ENCODE measurements around the gene SMTNL1.

The SMTNL1 gene

GRCh38 chr11:57544566-57544965, 7.2 kb downstream of the SMTNL1 start:
- Histone ChIP-seq H3K36me3 (ENCODE audit: insufficient read depth, low read length) (peaks cover 17% of the 10 kb centered on the region; the same call in 1 of the 2 replicates), H3K9me2 (replicated peaks; ENCODE audit: low read depth, low read length) (no peaks in the 10 kb centered on the region), H3K4me1 (ENCODE audit: insufficient read depth, low read length, poor library complexity, severe bottlenecking) (no peaks in the 10 kb centered on the region), H3K4me3 (ENCODE audit: low read length, poor library complexity, severe bottlenecking) (no peak overlapping the region), H4K20me1 (ENCODE audit: insufficient read depth, low read length, poor library complexity, severe bottlenecking) (no peaks in the 10 kb centered on the region), H3F3A (ENCODE audit: low read depth) (no peaks in the 10 kb centered on the region), H3K27me3 (ENCODE audit: insufficient read depth, low read length, poor library complexity, severe bottlenecking) (no peaks in the 10 kb centered on the region), H3K9me3 (ENCODE audit: insufficient read depth, low read depth, low read length) (no peaks in the 10 kb centered on the region), H3K4me2 (ENCODE audit: low read depth, low read length, poor library complexity, severe bottlenecking) (no peak overlapping the region), H2AFZ (ENCODE audit: low read length) (no peak overlapping the region), H3K79me2 (ENCODE audit: insufficient read depth, low read length) (no peaks in the 10 kb centered on the region), H3K9ac (ENCODE audit: low read depth, low read length, poor library complexity, severe bottlenecking) (no peak overlapping the region)
- TF ChIP-seq CTCF (conservative IDR thresholded peaks at IDR 0.05; ENCODE audit: low read length) (no peak), EZH2phosphoT487 (IDR thresholded peaks at IDR 0.05; ENCODE audit: borderline replicate concordance) (no peak)

DNA sequence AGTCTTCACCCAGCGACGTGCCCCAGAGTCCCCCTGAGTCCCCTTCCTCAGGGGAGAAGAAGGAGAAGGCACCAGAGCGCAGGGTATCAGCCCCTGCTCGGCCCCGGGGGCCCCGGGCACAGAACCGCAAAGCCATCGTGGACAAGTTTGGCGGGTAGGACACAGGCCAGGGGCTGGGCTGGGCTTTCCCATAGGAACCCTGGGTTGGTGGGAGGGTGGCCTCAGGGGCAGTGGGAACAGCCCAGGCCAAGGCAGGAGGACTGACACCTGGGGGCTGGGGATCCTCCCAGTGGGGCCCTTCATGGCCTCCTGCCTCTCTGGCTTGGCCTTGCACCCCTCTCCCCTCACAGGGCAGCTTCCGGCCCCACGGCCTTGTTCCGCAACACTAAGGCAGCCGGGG, 8.5 kb downstream of the SMTNL1 start:
- no peaks in the 10 kb centered on the region for H3K79me2 ChIP-seq (ENCODE audit: insufficient read depth, low read length)
- no peak overlapping the region for H3K4me2 ChIP-seq (ENCODE audit: low read depth, low read length, poor library complexity, severe bottlenecking)
- no peaks in the 10 kb centered on the region for H3K27me3 ChIP-seq (ENCODE audit: insufficient read depth, low read length, poor library complexity, severe bottlenecking)
- no peak overlapping the region for H2AFZ ChIP-seq (ENCODE audit: low read length)
- peaks cover 30% of the 10 kb centered on the region; the same call in 1 of the 2 replicates for H3K36me3 ChIP-seq (ENCODE audit: insufficient read depth, low read length)
- H3K4me3 ChIP-seq (ENCODE audit: low read length, poor library complexity, severe bottlenecking) = no peak overlapping the region
- H3K9me2 ChIP-seq (replicated peaks; ENCODE audit: low read depth, low read length) = no peaks in the 10 kb centered on the region
- no peak overlapping the region for H3K9ac ChIP-seq (ENCODE audit: low read depth, low read length, poor library complexity, severe bottlenecking)
- TF ChIP-seq EZH2phosphoT487 (IDR thresholded peaks at IDR 0.05; ENCODE audit: borderline replicate concordance) (no peak), CTCF (conservative IDR thresholded peaks at IDR 0.05; ENCODE audit: low read length) (no peak)
- no peaks in the 10 kb centered on the region for H3F3A ChIP-seq (ENCODE audit: low read depth)
- no peaks in the 10 kb centered on the region for H3K9me3 ChIP-seq (ENCODE audit: insufficient read depth, low read depth, low read length)
- no peaks in the 10 kb centered on the region for H4K20me1 ChIP-seq (ENCODE audit: insufficient read depth, low read length, poor library complexity, severe bottlenecking)
- no peaks in the 10 kb centered on the region for H3K4me1 ChIP-seq (ENCODE audit: insufficient read depth, low read length, poor library complexity, severe bottlenecking)

GRCh38 chr11:57546451-57546850, 9.1 kb downstream of the SMTNL1 start:
- Histone ChIP-seq H3K79me2 (ENCODE audit: insufficient read depth, low read length) (no peaks in the 10 kb centered on the region), H3K4me2 (ENCODE audit: low read depth, low read length, poor library complexity, severe bottlenecking) (no peak overlapping the region), H2AFZ (ENCODE audit: low read length) (no peak overlapping the region), H3F3A (ENCODE audit: low read depth) (no peaks in the 10 kb centered on the region), H3K27me3 (ENCODE audit: insufficient read depth, low read length, poor library complexity, severe bottlenecking) (no peaks in the 10 kb centered on the region), H3K9me3 (ENCODE audit: insufficient read depth, low read depth, low read length) (no peaks in the 10 kb centered on the region), H3K9me2 (replicated peaks; ENCODE audit: low read depth, low read length) (no peaks in the 10 kb centered on the region), H4K20me1 (ENCODE audit: insufficient read depth, low read length, poor library complexity, severe bottlenecking) (no peaks in the 10 kb centered on the region), H3K4me1 (ENCODE audit: insufficient read depth, low read length, poor library complexity, severe bottlenecking) (no peaks in the 10 kb centered on the region), H3K4me3 (ENCODE audit: low read length, poor library complexity, severe bottlenecking) (no peak overlapping the region), H3K9ac (ENCODE audit: low read depth, low read length, poor library complexity, severe bottlenecking) (no peak overlapping the region), H3K36me3 (ENCODE audit: insufficient read depth, low read length) (peaks cover 34% of the 10 kb centered on the region; the same call in 1 of the 2 replicates)
- no peak for TF ChIP-seq EZH2phosphoT487 (IDR thresholded peaks at IDR 0.05; ENCODE audit: borderline replicate concordance)
- TF ChIP-seq CTCF (conservative IDR thresholded peaks at IDR 0.05; ENCODE audit: low read length) = no peak
